GM21390 (cell line): ENCODE measurements around the gene NHSL1.
A peak's percentile ranks its signal among the peaks of the same experiment; 100 is the strongest.

Source experiments
- ATAC-seq: cut with Tn5 transposase; IDR thresholded peaks from one replicate; pipeline ENCODE4 v1.9.1; 2021; ENCODE audit not compliant: unreplicated experiment

The NHSL1 gene

GRCh38 chr6:138524526-138524925, 25.2 kb upstream of the NHSL1 start:
- no peak for ATAC-seq

- ATAC-seq: no peak
Measured at GRCh38 chr6:138523347-138524210, 24.3 kb upstream of the NHSL1 start.

GRCh38 chr6:138522611-138523010, 23.3 kb upstream of the NHSL1 start:
- ATAC-seq: no peak

GRCh38 chr6:138521790-138522189, 22.5 kb upstream of the NHSL1 start:
- no peak for ATAC-seq

GRCh38 chr6:138520463-138520862, 21.2 kb upstream of the NHSL1 start:
- no peak for ATAC-seq

GRCh38 chr6:138518054-138518453, 18.8 kb upstream of the NHSL1 start:
- ATAC-seq: peak; percentile 45

- peak; percentile 94 for ATAC-seq
Measured at GRCh38 chr6:138517635-138518034, 18.3 kb upstream of the NHSL1 start.

- no peak for ATAC-seq
Measured at GRCh38 chr6:138515657-138516248, 16.5 kb upstream of the NHSL1 start.

GRCh38 chr6:138514860-138515540, 15.7 kb upstream of the NHSL1 start:
- no peak for ATAC-seq

GRCh38 chr6:138512609-138513008, 13.3 kb upstream of the NHSL1 start:
- no peak for ATAC-seq

GRCh38 chr6:138510093-138510492, 10.8 kb upstream of the NHSL1 start:
- ATAC-seq: no peak

GRCh38 chr6:138509371-138509770, 10.1 kb upstream of the NHSL1 start:
- no peak for ATAC-seq

- ATAC-seq: no peak
Measured at GRCh38 chr6:138508676-138508988, 9.3 kb upstream of the NHSL1 start.

GRCh38 chr6:138507977-138508675, 8.8 kb upstream of the NHSL1 start:
- ATAC-seq: no peak

GRCh38 chr6:138504764-138505689, 5.7 kb upstream of the NHSL1 start:
- ATAC-seq: no peak

GRCh38 chr6:138503881-138504680, 4.8 kb upstream of the NHSL1 start:
- ATAC-seq: no peak

GRCh38 chr6:138502546-138502945, 3.3 kb upstream of the NHSL1 start:
- ATAC-seq: no peak

- no peak for ATAC-seq
Measured at GRCh38 chr6:138500867-138501446, 1.7 kb upstream of the NHSL1 start.

- ATAC-seq: no peak
Measured at GRCh38 chr6:138500045-138500665, 861 bp upstream of the NHSL1 start.
